Stimulated activated CD8-positive, alpha-beta memory T cell treated with anti-CD3 and anti-CD28 coated beads, Interleukin-7, amount 100 ng/mL, for 1 hour (primary cell): ENCODE data around the gene FGF21.

ENCODE experiments used
- DNase-seq, 2 donors: peaks; one replicate each; pipeline ENCODE4 v3.0.0-alpha.2; 2020; ENCODE audit warnings: low read depth in 2 of 2

FGF21 gene

DNA sequence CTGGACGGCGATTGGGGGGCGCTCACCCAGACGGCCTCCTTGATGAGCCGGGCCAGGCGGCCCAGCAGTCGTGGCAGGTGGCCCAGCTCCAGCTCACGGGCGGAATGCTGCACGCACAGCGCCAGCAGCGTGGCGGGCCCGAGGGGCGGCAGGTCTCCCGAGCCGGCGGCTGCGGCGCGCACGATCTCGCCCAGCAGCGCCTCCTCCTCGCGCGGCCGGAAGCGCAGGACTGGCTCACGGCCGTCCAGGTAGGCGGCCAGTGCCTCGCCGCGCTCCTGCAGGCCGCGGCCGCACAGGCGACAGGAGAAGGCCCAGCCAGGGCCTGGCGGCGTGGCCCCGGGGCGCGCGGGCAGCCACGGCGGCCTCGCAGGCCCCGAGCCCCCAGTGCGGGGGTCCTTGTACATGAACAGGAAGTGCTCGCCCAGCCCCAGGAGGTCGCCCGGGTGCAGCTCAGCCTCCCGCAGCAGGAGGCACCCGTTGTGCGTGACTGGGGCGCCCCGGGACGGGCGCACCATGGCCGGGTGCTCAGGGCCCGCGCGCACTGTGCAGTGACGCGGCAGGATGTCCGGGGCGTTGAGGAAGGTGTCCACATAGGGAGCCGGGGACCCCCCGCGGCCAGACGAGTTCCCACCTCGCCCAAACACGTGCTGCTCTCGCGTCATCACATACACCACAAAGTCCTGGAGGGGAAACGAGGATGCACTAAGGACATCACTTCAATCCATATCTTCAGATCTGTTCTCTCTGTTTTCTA is 26.2 kb upstream of the FGF21 start:
- DNase-seq, result no peak

DNA sequence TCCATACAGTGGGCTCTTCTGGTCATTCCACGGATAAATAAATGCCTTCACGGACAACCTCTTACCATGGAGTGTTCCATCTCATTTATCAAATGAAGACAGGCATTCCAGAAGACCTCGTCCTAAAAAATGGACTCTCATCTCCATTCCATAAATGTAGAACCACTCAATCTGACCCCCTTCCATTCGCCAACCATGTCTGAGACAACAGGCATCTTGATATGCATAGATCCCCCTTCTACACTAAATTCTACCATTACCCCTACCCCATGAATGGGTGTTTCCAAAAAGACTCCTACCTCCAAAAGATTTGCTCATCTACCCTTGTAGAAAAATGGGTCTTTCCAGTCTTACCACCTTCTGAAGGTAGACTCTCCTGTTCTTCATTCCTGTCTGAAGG is 23.9 kb upstream of the FGF21 start:
- DNase-seq, result no peak

DNA sequence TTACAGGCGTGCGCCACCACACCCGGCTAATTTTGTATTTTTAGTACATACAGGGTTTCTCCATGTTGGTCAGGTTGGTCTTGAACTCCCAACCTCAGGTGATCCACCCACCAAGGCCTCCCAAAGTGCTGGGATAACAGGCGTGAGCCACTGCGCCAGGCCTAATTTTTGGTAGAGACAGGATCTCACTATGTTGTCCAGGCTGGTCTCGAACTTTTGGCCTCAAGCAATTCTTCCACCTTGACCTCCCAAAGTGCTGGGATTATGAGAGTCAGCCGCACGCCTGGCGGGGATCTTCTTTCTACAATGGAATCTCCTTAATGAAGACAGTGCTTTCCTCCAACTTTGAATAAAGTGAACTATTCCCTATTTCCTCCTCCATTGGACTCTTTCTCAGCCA is 20.7 kb upstream of the FGF21 start:
- DNase-seq, result no peak

DNA sequence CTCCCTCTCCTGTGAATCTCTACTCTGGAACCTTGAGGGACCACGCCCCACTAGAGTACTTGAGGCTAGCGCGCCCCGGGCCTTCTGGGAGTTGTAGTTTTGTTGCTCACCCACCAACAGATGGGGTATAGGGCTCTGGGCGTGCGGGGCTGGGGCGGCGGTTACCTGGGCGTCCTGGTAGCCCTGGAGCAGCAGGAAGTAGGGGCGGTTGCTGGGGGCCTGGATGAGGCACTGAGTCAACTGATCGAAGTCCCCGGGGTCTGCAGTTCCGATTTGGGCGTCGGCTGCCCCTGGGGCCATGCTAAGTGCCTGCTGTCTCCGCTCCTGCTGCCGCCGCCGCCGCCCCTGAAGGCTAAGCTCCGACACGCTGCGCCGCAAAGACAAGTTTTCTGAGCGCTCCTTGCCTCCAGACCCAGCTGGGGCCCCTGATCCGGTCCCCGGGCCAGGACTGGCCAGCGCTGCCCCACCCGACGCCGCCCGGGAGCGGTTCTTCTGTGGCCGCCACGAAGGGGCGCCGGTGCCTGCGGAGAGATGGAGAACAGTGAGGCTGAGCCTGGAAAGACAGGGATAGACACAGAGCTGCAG is 20.2 kb upstream of the FGF21 start:
- no peak for DNase-seq

DNA sequence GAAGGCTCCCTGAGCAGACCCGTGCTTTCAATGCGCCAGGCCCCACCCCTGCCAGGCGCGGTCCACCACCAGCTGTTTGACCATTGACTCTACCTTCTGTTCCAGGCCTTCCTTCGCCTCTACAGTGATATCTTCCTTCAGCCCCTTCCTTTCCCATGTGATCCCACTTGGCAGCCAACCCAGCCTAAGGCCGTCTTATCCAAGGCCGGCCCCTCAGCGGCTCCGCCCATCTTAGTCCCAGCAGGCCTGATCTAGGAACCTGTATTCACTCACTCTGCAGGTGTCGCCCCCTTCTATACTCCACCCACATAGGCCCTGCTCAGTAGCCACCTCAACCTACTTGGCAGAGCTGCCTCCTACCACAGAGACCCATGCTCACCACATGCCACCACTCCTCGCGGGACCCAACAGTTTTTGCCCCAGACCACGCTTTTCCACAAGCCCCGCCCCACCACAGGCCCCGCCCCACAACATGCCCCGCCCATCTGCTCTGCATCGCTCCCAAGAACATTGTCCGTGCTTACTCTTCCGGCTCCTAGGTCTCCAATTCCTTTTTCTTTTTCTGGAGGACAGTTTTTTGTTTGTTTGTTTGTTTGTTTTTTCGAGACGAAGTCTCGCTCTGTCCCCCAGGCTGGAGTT is 17.8 kb upstream of the FGF21 start:
- no peak for DNase-seq

DNA sequence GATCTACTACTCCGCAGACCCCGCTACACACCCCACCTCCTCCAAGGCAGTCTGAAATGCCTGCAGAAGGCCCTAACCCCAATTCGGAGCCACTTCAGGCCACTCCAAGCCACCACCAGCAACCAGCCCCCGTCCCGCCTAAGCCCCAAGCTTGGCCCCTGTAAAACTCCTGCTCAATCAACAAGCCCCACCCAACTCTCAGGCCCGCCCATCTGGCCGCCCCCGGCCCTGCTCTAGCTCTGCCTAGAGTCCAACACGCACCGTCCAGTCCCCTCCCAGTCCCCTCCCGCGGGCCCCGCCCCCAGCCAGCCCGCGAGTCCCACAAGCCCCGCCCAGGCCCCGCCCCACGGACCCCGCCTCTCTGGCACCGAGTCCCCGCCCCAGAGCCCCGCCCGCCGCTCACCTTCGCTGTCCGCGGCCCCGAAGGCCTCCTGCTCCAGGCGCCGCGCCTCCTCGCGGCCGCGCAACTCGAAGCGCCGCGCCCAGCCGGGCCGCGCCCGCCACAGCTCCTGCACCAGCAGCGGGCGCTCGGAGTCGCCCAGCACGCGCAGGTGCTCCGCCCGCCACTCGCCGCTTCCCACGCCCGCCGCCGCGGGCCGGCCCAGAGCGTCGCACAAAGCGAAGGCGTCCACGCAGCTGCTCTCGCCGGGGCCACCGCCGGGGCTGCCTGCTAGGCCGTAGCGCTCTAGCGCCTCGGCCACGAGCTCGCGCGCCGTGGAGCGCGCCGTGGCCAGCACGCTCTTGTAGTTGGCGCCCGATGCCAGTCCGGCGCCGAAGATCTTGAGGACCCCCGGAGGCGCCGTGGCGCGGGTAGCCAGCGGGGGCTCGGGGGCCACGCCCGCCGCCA is 16.5 kb upstream of the FGF21 start:
- DNase-seq, result peak; percentile 78 to 84

DNA sequence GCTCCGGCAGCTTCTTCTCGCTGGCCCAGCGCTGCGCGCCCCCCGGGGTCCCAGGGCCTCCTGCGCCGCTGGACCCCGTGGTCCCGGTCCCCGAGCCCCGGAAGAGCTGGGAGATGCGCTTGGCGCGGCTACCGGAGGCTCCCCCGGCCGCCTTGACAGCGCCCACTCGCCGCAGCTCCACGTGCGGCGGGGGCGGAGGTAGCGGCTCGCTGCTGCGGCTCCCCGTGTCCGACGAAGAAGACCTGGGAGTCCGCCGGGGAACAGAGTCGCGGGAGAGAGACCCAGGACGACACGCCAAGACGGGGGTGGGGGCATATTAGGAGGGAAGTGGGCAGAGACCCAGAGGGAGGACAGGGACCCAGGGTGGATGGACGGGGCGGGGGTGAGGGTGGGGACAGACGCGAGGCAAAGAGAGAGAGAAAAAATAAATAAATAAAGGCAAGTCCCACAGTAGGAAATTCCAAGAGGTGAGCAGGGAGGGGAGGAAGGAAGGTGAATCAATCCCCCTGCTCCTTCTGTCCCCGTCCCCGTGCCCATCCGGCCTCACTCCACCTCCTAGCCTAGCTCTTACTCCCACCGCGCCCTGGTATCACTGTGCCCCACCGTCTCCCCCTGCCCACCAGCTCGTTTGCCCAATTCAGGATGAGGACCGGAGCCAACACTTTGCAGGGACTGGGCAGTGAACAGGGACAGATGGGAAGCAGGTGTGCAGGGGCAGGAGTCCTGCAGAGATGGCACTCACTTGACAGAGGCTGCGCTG is 15.7 kb upstream of the FGF21 start:
- DNase-seq, result no peak

DNA sequence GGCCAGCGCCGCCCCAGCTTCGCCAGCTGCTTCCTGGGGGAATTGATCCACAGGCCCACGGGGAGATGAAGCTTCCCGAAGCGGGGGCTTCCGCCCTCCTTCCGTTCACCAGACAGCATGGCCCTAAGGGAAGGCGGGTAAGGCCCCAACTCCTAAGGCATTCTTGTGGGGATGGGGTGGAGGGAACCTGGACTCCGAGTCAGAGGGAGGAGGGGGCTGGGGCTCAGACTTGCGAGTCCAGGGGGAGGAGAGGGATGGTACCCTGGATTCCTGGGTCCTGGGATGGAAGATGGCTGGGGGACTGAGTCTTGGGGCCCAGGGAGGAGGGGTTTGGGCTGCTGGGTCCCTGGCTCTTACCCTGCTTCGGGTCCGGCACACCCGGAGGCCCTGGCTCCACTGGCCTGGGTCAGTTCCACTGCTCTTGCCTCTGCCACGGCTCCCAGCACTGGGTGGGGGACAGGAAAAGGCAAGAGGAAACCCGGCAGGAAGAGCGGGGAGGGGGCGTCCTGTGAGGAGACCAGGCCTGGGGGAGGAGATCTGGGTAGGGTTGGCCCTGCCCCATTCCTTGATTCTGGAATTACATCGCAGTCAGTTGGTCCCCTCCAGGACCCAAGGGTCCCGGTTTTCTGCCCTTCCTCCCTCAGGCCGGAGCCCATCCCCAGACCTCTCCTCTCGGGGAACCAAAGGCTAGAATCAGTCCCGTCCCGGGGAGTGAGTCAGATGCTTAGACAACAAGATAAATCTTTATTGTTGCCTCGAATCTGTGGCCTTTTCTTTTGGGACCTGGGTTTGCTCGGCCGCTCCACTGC is 15.0 kb upstream of the FGF21 start, which contains the start of gene RASIP1:
RASIP1 (minus strand) TSS at position 447 of the 809 bp plus-strand sequence; CDS start at position 119, 328 bp downstream.
- DNase-seq, result no peak

DNA sequence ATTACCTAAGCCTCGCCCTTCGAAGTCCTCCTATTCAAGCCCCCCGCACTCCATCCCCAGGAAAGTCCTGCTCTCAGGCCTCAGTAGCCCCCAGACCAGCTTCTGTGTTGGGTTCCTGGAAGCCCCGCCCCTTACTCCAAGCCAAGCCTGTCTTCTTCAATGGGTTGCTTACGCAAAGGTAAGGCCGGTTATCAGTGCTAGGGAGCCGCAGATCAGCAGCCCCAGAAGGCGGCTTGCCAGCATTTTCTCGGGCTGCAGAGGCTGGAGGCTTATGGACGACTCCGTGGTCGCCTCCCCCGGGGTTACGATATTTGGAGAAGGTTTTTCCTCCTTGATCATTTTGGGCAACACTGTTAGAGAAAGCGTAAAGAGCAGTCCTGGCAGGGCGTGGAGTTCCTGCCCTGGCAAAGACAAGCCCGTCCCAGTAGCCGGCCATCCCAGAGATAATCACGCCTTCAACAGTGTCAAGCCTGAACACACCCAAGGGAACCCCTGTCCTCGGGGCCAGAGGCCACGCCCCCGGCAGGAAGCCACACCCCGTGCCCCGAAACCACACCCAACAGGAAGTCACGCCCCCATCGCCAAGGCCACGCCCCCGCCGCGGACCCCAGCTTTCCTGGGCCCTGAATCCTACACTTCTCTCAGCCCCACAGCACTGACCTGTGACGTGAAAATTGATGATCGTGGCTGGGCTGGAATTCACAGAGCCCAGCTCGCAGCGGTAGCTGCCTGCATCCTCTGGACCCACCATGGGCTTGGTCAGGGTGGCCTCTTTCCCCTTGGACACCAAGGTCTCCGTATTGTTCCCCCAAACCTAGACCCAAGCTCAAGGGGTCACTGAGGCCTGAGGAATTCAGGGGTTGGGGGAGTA is 14.0 kb upstream of the FGF21 start:
- DNase-seq, result no peak

DNA sequence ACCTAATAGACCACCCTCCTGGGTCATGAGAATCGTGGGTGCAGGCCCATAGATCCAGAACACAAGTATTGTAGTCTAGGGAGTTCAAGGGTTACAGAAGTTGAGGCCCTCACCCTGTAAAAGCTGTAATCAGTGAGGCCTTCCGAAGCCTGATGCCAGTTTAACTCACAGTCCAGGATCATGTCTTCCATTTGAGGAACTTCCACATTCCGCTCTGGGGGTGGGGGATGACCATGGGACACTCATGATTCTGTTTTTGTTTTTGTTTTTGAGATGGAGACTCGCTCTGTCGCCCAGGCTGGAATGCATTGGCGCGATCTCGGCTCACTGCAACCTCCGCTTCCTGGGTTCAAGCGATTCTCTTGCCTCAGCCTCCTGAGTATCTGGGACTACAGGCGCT is 13.2 kb upstream of the FGF21 start:
- no peak for DNase-seq

DNA sequence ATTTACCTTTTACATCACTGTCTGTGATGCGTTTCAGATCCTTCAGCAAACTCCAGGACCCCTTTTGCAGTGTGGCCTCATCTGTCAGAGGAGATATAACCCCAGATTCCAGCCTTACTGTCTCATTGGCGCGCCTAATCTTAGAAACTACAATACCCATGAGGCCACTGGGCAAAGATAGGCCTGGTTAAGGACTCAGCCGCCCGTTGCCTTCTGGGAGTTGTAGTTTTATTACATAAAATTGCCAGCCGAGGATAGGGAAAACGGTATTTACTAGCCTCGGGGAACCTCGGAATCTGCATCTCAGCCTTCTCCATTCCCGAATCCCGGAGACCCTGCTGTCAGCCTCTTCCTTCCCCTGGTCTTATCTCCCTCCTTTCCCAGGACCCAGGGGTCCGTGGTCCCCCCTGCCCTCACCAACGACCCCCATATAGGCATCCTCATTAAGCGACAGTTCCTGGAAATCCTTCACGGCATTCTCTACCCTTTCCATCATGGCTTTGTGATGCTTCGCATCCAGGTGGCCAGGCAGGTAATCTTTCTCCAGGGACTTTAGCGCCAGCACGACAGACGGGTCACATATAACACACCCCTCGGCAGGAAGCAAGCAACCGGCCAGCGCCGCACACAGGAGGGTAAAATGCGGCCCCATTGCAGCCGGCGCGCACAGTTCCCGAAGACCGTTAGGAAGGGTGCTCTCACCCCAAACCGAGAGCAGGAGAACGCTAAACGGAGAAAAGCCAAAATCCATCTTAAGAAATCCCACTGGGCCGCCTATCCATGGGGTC is 9.9 kb upstream of the FGF21 start:
- DNase-seq, result no peak

DNA sequence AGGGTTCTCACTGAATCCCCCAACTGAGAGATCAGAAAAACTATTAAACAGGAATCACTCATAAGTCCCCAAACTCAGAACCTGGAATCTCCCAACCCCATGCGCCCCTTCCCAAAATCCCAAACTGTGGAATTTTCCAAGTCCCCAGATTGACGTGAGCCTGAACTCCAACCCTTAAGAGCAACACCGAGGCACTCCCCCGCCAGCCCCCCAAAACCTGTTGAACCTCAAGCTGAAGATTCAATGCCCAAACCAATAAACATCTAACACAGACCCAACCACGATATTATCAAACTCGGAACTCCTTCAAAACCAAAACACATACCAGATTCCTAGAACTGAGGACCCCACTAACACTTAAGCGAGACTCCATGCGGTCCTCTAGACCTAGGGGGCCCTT is 9.2 kb upstream of the FGF21 start:
- no peak for DNase-seq

DNA sequence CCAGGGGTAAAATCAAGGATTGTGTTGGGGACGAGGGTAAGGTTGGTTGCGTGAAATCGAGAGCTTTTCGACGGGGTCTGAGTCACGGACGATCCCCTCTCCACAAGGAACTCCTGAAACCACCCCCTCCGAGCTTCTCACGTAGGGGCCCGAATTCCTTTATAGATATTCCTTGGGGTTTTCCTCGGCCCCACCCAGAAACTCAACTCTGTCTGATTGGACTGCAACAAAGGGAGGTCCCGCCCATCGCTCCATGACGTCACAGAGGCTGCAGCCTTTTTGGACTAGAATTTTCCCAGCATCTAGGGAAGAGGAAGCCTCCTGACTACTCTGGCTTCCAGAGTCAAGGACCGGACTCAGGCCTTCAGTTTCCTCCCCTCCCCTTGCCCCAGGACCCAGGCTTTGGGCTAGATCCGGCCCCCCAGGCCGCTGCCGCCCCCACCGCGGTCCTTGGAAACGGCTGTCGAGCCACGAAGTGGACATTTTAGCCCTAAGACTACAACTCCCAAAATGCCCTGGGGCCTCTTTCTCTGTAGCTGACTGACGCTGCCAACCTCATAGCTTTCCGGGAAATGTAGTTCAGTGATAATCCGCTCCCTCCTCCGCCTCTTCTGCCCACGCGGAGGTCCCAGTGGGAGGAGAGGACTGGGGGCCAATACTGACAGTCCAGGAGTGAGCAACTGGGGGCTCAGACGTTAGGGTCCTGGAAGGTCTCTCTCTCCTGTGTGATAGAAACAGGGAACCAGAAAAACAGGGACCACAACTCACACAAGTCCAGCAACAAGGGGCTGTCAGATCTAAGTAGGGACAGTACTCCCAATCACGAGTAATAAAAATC is 8.4 kb upstream of the FGF21 start, which contains the start of gene IZUMO1:
IZUMO1 (minus strand) TSS at position 172 of the 838 bp plus-strand sequence. CDS start 1,050 bp downstream, outside the sequence.
- DNase-seq, result no peak

DNA sequence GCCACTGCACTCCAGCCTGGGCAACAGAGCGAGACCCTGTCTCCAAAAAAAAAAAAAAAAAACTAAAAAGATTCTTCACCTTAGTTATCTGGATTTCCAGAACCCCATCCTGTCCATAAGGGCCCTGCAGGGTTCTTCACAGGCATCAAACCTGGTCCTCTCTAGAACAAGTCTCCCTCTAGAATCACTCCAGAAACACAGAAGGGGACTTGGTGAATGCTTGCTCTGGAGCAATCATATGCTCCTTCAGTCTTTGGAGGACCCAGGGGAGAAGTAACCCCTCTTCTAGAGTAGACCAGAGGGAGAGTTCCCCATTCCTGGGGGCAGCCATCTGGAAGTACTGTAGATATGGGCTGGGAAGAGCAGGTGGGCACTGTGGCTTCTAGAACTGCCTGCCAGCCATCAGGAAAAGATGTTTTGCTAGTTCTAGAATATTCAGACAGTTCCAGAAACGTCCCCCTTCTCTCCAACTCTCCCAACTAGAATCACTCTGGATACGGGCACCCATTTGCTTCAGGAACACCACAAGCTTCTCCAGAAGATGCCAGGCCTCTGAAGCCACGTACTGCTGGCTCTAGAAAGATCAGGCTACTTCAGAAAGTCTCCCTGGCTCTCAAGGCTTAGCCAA is 5.6 kb upstream of the FGF21 start:
- no peak for DNase-seq

DNA sequence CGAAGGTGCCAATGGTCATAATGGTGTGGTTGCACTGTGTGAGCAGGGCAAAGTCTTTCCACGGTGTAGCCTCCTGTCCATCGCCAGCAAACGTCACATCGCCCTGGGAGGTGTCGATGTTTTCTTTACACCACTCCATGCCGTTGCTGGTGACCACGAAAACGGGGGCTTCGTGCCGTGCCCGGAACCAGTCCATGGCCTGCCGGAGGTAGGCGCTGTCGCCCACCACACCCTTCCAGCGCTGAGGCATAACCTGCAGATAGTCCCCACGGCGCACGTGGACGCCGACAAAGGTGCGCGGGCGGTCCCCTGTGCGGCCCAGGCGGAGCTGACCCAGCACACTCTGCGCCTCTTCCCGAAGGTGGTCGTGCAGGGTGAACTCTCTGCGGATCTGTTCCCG is 5.0 kb upstream of the FGF21 start:
- no peak for DNase-seq

DNA sequence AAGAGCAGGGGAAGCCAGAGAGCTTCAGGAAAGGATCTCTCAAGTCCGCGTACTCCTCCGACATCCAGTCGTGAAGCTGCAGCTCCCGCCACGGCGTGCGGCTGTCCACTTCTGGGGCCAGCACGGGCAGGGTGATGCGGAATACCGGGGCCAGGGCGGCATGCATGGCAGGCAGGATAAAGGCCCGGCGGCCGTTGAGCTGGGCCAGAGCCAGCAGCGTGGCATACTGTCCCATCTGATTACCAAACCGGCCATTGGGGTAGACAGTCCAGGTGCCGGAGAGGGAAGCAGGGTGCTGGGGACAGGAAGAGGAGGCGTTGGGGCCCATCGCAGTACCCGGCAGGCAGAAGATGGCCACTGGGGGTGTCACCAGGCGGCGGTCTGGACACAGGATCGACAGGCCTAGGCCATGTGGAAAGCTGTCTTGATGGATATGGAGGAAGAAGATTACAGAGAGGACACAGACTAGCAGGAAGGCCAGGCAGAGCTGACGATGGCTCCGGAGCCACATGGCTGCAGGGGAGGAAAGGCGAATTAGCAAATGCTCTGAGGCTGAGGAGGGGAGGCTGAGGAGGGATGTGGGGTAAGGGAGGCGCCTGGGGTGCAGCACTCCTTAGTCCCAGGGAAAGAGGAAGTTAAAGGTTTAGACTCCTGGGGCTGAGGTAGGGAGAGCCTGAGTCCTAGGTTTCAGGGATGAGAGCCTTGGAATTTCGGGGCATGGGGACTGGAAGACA is 4.4 kb upstream of the FGF21 start:
- DNase-seq, result no peak
